Cardiac fibroblast (primary cell): ENCODE data around the gene BIRC6.

Experiments used
- DNase-seq, 2 donors: peaks; one replicate each; pipeline versions ENCODE4 v3.0.0 to v3.0.0-alpha.2; 2010; ENCODE audit warnings: low read depth in 2 of 2
- H3K4me3 ChIP-seq, 2 donors: replicated peaks in 1 of 2; 1 replicate in 1 of 2; 2 replicates in 1 of 2; pipeline ENCODE4 v1.5.1; 2011; ENCODE audit warnings: low read depth in 2 of 2, low read length in 2 of 2, mild to moderate bottlenecking in 2 of 2, moderate library complexity in 1 of 2
- CTCF ChIP-seq: IDR thresholded peaks from one replicate; pipeline ENCODE4 v1.5.1; 2011; ENCODE audit warnings: low read depth, mild to moderate bottlenecking, low read length, inconsistent platforms

The BIRC6 gene

GRCh38 chr2:32484937-32485336 is 128.1 kb downstream of the BIRC6 start:
- H3K4me3 ChIP-seq, result no peak overlapping the region
- TF ChIP-seq CTCF, result no peak
- peak; percentile 86 to 96 for DNase-seq

GRCh38 chr2:32485399-32485798 is 128.6 kb downstream of the BIRC6 start:
- DNase-seq, result peak in 1 of 2 donors; percentile 64
- TF ChIP-seq CTCF, result no peak
- no peak overlapping the region for H3K4me3 ChIP-seq

- no peak for TF ChIP-seq CTCF
- peak in 1 of 2 donors; percentile 22 for DNase-seq
- H3K4me3 ChIP-seq, result no peak overlapping the region
Measured at GRCh38 chr2:32489061-32489460, 132.2 kb downstream of the BIRC6 start.

GRCh38 chr2:32491346-32491745 is 134.5 kb downstream of the BIRC6 start:
- H3K4me3 ChIP-seq, result no peak overlapping the region

GRCh38 chr2:32495139-32495538 is 138.3 kb downstream of the BIRC6 start:
- no peak for DNase-seq
- TF ChIP-seq CTCF, result no peak
- no peak overlapping the region for H3K4me3 ChIP-seq

More at GRCh38 chr2:32491346-32491745, 134.5 kb downstream of the BIRC6 start:
- no peak for DNase-seq
- no peak for TF ChIP-seq CTCF

- no peak for TF ChIP-seq CTCF
- no peak for DNase-seq
- H3K4me3 ChIP-seq, result no peak overlapping the region
Measured at GRCh38 chr2:32496662-32497061, 139.8 kb downstream of the BIRC6 start.

- no peak overlapping the region for H3K4me3 ChIP-seq
- DNase-seq, result no peak
- TF ChIP-seq CTCF, result no peak
Measured at GRCh38 chr2:32498306-32498705, 141.5 kb downstream of the BIRC6 start.
